ENCODE data around the gene EIF4B. TPM values are rescaled to one million over a fixed set of nuclear protein-coding genes. Genes with fewer than 3 reads are reported as not detected.

The EIF4B gene
- total and polyA plus RNA-seq, 9 of the 15 experiments (the other 6 are each of a cell fraction or from before 2014, with no cell fraction given) = 138 to 669 (median 552) TPM

DNA sequence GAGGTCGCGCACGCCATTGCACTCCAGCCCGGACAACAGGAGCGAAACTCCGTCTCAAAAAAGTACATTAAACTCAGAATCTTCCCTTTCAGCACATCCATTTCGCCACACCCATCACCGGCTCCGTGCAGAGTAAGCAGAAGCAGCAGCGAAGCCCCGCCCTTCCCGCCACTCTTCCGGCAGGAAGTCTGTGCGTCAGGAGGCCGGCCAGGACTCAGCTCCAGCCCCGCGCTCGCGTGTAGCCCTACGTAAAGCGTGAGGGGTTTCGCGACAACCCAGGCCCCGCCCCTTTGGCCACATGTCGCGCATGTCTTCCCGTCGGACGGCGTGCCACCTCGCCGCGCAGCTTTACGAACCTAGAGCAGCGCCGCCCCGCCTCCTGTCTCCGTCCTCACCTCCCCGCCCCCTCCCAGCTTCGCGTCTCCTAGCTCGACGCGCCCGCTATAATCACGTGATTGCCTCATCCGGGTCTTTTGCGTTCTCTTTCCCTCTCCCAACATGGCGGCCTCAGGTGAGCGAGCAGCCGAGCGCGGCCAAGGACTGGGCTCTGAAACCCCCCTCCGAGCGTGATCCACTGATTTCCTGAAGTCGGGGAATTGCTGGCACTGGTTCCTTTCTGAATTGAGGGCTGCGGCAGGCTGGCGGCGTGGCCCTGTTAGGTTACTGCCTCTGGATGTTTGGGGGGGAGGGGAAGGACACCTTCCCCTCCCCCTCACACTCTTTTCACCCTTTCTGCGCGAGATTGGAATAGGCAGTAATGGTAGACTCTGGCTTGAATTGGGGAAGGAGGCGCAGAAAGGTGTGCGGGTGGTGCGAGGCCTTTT lies at the start of gene EIF4B (continued):
- TF ChIP-seq, protein P1, sequence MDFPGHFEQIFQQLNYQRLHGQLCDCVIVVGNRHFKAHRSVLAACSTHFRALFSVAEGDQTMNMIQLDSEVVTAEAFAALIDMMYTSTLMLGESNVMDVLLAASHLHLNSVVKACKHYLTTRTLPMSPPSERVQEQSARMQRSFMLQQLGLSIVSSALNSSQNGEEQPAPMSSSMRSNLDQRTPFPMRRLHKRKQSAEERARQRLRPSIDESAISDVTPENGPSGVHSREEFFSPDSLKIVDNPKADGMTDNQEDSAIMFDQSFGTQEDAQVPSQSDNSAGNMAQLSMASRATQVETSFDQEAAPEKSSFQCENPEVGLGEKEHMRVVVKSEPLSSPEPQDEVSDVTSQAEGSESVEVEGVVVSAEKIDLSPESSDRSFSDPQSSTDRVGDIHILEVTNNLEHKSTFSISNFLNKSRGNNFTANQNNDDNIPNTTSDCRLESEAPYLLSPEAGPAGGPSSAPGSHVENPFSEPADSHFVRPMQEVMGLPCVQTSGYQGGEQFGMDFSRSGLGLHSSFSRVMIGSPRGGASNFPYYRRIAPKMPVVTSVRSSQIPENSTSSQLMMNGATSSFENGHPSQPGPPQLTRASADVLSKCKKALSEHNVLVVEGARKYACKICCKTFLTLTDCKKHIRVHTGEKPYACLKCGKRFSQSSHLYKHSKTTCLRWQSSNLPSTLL (IDR thresholded peaks at IDR 0.05) = peak; percentile 62; the same call in 1 of the 2 replicates
- TF ChIP-seq ZNF696 (CRISPR knock-in tag; conservative IDR thresholded peaks at IDR 0.05) (no peak), SAFB (IDR thresholded peaks at IDR 0.05; ENCODE audit: borderline replicate concordance, low read depth, low read length) (no peak), KLF10 (CRISPR knock-in tag; IDR thresholded peaks at IDR 0.05) (no peak), ZNF41 (CRISPR knock-in tag; conservative IDR thresholded peaks at IDR 0.05) (0 out of 2 replicates have a peak, but pooled peaks have one; percentile 22), SETDB1 (IDR thresholded peaks at IDR 0.05; ENCODE audit: low read length) (peak; percentile 72), KAT2B (IDR thresholded peaks at IDR 0.05; ENCODE audit: low read depth, low read length) (no peak)
- TF ChIP-seq, protein P2, sequence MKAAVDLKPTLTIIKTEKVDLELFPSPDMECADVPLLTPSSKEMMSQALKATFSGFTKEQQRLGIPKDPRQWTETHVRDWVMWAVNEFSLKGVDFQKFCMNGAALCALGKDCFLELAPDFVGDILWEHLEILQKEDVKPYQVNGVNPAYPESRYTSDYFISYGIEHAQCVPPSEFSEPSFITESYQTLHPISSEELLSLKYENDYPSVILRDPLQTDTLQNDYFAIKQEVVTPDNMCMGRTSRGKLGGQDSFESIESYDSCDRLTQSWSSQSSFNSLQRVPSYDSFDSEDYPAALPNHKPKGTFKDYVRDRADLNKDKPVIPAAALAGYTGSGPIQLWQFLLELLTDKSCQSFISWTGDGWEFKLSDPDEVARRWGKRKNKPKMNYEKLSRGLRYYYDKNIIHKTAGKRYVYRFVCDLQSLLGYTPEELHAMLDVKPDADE (conservative IDR thresholded peaks at IDR 0.05; ENCODE audit: control insufficient read depth, low read depth, low read length) = 0 out of 2 replicates have a peak, but pooled peaks have one; percentile 47
- TF ChIP-seq, protein P3, sequence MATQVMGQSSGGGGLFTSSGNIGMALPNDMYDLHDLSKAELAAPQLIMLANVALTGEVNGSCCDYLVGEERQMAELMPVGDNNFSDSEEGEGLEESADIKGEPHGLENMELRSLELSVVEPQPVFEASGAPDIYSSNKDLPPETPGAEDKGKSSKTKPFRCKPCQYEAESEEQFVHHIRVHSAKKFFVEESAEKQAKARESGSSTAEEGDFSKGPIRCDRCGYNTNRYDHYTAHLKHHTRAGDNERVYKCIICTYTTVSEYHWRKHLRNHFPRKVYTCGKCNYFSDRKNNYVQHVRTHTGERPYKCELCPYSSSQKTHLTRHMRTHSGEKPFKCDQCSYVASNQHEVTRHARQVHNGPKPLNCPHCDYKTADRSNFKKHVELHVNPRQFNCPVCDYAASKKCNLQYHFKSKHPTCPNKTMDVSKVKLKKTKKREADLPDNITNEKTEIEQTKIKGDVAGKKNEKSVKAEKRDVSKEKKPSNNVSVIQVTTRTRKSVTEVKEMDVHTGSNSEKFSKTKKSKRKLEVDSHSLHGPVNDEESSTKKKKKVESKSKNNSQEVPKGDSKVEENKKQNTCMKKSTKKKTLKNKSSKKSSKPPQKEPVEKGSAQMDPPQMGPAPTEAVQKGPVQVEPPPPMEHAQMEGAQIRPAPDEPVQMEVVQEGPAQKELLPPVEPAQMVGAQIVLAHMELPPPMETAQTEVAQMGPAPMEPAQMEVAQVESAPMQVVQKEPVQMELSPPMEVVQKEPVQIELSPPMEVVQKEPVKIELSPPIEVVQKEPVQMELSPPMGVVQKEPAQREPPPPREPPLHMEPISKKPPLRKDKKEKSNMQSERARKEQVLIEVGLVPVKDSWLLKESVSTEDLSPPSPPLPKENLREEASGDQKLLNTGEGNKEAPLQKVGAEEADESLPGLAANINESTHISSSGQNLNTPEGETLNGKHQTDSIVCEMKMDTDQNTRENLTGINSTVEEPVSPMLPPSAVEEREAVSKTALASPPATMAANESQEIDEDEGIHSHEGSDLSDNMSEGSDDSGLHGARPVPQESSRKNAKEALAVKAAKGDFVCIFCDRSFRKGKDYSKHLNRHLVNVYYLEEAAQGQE (IDR thresholded peaks at IDR 0.05; ENCODE audit: borderline replicate concordance) = peak; percentile 71
- TF ChIP-seq, protein P3 (CRISPR knock-in tag; IDR thresholded peaks at IDR 0.05; ENCODE audit: low read depth) = 0 out of 2 replicates have a peak, but pooled peaks have one; percentile 35
- TF ChIP-seq, protein P4, sequence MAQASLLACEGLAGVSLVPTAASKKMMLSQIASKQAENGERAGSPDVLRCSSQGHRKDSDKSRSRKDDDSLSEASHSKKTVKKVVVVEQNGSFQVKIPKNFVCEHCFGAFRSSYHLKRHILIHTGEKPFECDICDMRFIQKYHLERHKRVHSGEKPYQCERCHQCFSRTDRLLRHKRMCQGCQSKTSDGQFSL (CRISPR knock-in tag; IDR thresholded peaks at IDR 0.05) = no peak
- TF ChIP-seq, protein P4 (tag; IDR thresholded peaks at IDR 0.05) = no peak
